ENCODE results near the gene OR10A5. TPM values are rescaled to one million over a fixed set of nuclear protein-coding genes. Genes with fewer than 3 reads are reported as not detected.
A peak's percentile ranks its signal among the peaks of the same experiment; 100 is the strongest.
"Not testable (repeated sequence)": the region's sequence is repeated elsewhere in the genome, so short reads cannot be mapped to it uniquely, and the experiment has no call there.

OR10A5 gene
- not detected in 2 replicates for total RNA-seq (2014; rRNA removed; shearing (Covaris generic))
- not detected in 2 replicates for polyA plus RNA-seq (2015; cell fraction: cytosol; rRNA removed)
- polyA plus RNA-seq (2015; cell fraction: nucleus; rRNA removed), result not detected in 2 replicates

- DNase-seq (ENCODE audit: low read depth, low spot score), result no peak
- in situ Hi-C loops (cut with HindIII; ENCODE audit: low pct_unique_long_range_greater_than_20kb, low sequenced_read_pairs), result no loop called here
Measured at GRCh38 chr11:6845383-6845782, at the start of gene OR10A5. TSS of gene OR10A5 (plus strand) at chr11:6845683. CDS start at chr11:6845683, 0 bp downstream.

- DNase-seq (ENCODE audit: low read depth, low spot score), result no peak
- in situ Hi-C loops (cut with HindIII; ENCODE audit: low pct_unique_long_range_greater_than_20kb, low sequenced_read_pairs), result no loop called here
Measured at GRCh38 chr11:6799402-6799801, 46.1 kb upstream of the OR10A5 start, which contains the start of gene OR6A2. TSS of gene OR6A2 (minus strand) at chr11:6799689. CDS start at chr11:6795708, 3,981 bp downstream.

DNA sequence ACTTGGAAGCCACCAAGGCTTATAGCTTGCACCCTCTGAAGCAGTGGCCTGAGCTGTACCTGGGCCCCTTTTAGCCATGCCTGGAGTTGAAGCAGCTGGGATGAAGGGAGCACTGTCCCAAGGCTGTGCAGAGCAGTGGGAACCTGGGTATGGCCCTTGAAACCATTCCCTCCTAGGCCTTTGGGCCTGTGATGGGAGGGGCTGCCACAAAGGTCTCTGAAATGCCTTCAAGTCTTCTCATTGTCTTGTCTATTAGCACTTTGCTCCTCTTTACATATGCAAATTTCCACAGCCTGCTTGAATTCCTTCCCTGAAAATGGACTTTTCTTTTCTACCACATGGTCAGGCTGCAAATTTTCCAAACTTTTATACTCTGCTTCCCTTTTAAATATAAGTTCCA lies 44.4 kb upstream of the OR10A5 start:
- in situ Hi-C loops (cut with HindIII; ENCODE audit: low pct_unique_long_range_greater_than_20kb, low sequenced_read_pairs); DNase-seq (ENCODE audit: low read depth, low spot score): not testable (repeated sequence)

DNA sequence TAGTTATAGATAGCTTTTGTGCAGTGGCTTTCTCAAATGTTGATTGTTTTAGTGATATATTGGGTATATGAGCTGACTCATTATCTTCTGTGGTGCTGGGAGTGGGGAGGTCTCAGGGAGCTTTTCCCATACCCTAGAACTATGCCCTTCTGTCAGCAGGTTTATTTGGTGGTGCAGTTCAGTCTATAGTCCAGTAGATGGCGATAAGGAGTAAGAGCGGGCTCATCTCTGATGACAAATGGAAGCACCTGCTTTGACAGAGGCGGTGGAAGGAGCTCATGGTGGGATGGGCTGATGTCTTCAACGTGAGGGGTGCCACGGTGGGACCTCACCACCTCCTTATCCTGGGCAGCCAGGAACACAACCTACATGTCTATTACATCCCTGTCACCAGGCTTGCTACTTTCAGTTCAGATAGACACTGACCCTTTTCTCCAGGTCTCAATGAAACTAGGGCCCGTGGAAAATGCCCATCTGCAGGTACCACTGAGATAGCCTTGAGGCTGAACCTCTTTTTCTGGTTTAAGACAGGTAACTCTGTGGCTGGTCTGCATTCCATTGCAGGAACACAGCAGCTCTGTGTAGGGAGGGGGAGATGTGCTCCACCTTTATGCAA lies 33.0 kb upstream of the OR10A5 start:
- peak; percentile 68 for DNase-seq (ENCODE audit: low read depth, low spot score)
- in situ Hi-C loops (cut with HindIII; ENCODE audit: low pct_unique_long_range_greater_than_20kb, low sequenced_read_pairs), result no loop called here

GRCh38 chr11:6813656-6814055 lies 31.8 kb upstream of the OR10A5 start:
- no peak for DNase-seq (ENCODE audit: low read depth, low spot score)
- in situ Hi-C loops (cut with HindIII; ENCODE audit: low pct_unique_long_range_greater_than_20kb, low sequenced_read_pairs), result no loop called here

DNA sequence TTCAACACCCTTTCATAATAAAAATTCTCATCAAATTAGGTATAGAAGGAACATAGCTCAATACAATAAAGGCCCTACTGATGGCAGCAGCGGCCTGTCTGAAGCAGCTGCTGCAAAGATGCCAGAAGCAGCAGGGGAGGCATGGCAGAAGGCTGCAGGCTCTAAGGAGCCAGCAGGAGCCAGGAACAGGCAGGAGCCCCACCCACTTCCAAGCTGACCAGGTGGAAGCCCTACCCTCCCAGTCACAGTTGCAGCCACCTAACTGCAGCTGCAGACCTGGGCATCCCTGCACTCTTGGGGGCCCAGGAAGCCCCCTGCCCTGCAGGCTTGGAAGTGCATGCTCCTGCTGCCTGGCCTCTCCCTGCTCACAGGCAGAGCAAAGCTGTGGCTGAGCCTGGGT lies 27.8 kb upstream of the OR10A5 start:
- DNase-seq (ENCODE audit: low read depth, low spot score), result peak; percentile 8
- in situ Hi-C loops (cut with HindIII; ENCODE audit: low pct_unique_long_range_greater_than_20kb, low sequenced_read_pairs), result no loop called here

DNA sequence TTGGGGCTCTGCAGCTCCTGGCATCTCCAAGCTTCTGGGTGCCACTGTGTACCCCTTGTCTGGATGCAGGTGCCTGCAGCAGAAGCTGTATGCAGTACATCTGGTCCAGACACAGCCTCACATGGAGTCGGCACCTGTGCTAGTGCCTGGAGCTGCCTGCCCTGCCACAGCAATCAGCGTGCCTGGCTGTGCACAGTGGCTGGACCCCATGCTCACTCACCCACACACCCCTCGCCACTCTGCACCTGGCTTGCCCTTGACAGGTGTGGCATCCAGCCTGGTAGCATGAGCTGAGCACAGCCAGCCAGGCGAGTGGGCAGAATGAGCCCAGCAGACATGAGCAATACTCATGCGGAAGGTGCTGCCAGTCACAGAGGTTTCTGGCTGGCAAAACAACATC lies 26.5 kb upstream of the OR10A5 start:
- in situ Hi-C loops (cut with HindIII; ENCODE audit: low pct_unique_long_range_greater_than_20kb, low sequenced_read_pairs), result no loop called here
- DNase-seq (ENCODE audit: low read depth, low spot score), result no peak

DNA sequence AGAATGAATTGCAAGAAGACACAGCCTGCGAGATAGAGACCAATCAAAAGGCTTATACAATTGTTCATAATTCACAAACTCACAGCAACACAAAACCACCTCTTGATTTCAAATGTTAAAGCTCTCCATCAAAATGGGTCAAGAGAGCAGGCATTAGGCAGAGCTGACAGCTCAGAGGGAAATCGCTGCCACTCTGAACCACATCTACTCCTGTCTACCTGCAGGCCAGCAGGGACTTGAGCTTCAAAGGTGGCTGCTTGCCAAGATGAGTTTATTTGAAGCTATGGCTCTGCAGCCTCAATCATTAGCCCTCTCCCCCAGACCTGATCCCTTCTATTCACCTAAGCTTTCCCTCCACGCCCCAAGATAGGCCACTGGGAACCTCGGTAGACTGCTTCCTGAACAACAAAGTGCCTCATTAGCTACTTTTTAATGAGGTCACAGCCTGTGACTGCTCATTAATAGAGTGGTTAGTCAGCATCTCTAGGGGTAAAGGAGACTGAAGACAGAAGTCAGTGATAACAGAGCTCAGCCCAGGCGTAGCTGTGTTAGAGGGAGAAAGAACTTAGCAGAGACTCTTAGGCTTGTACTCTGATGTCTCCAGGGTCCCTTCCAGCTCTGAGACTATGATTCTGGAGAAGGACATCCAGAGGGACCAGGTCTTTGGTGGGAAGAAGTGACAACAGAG lies 21.2 kb upstream of the OR10A5 start:
- no peak for DNase-seq (ENCODE audit: low read depth, low spot score)
- in situ Hi-C loops (cut with HindIII; ENCODE audit: low pct_unique_long_range_greater_than_20kb, low sequenced_read_pairs), result no loop called here

DNA sequence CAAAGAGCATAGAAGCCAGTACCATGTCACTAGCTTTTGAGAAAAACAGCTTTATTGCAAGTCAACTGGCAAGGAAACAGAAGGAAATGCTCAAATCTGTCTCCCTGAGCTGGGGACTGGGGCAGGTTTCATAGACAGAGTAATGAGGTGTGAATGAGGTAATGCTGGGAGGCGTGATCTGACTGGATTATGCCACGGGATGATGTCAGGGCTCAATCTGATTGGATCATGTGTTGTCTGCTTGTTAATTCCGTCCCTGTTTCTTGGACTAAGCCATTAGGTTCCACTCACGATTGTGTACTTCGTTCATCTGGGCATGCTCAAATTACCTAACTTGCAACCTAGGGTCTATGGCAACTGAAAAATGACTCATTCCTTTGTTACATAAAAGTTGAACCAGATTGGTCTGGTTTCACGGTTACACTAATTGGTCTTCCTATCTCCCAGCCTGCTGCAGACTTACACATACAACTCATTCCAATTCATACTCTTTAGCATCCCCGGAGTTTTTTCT lies 20.2 kb upstream of the OR10A5 start:
- in situ Hi-C loops (cut with HindIII; ENCODE audit: low pct_unique_long_range_greater_than_20kb, low sequenced_read_pairs), result no loop called here
- DNase-seq (ENCODE audit: low read depth, low spot score), result no peak

DNA sequence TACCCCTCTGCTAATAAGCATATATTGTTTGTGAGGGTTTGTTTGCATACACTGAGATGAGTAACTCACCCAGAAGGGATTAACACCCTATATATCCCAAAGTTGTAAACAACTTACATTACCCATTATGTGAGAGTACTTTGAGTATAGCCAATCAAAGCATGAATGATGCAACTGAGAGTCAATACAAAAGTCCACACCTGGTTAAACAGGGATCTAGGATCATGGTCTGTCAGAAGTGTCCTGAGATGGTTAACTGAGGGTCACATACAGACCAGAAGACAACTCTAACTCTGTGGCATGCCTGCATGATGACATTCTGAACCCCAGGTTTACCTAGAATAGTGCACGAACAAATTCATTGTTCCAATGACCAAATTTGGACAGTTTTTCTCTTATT lies 17.4 kb upstream of the OR10A5 start:
- in situ Hi-C loops (cut with HindIII; ENCODE audit: low pct_unique_long_range_greater_than_20kb, low sequenced_read_pairs), result no loop called here
- no peak for DNase-seq (ENCODE audit: low read depth, low spot score)

GRCh38 chr11:6833356-6833755 lies 12.1 kb upstream of the OR10A5 start:
- in situ Hi-C loops (cut with HindIII; ENCODE audit: low pct_unique_long_range_greater_than_20kb, low sequenced_read_pairs), result no loop called here
- no peak for DNase-seq (ENCODE audit: low read depth, low spot score)

- no peak for DNase-seq (ENCODE audit: low read depth, low spot score)
- in situ Hi-C loops (cut with HindIII; ENCODE audit: low pct_unique_long_range_greater_than_20kb, low sequenced_read_pairs), result no loop called here
Measured at GRCh38 chr11:6834021-6834420, 11.5 kb upstream of the OR10A5 start.

GRCh38 chr11:6841694-6842093 lies 3.8 kb upstream of the OR10A5 start:
- in situ Hi-C loops (cut with HindIII; ENCODE audit: low pct_unique_long_range_greater_than_20kb, low sequenced_read_pairs), result no loop called here
- DNase-seq (ENCODE audit: low read depth, low spot score), result no peak

DNA sequence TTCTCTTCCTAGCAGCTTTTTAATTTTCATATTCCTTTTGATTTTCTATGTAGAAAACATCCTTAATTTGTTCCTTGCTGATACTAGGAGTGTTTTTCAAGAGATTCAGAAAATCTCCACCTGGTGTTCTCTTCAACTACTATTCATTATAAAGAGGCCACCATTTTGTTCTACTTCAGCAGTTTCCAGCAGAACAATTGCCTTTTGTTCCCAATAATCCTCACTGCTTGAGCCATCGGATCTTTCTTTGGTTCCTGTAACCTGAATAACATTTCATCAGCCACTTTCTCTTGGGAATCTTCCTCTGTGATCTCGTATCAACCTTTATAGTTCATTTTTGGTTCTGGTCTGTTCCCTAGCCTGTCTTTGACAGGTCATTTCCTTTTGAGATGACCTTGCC lies 1.8 kb upstream of the OR10A5 start:
- no peak for DNase-seq (ENCODE audit: low read depth, low spot score)
- in situ Hi-C loops (cut with HindIII; ENCODE audit: low pct_unique_long_range_greater_than_20kb, low sequenced_read_pairs), result no loop called here

DNA sequence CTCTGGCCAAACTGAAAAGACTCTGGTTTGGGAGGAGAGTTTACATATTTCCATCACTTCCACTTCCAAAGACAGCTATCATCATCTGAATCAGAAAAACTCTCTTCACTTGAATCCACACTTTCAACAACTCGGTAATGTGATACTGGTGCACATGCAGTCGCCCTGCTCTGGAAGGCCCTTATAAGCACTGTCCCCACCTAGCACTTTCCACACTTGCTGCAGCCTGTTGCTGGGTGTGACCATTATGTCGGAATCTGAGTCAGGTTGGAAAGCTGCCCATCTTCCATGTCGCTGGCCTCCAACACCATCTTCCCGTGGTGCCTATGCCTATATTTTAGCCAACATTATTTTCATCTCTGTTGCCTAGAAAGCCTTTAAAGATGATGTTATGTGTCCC lies 1.1 kb upstream of the OR10A5 start:
- DNase-seq (ENCODE audit: low read depth, low spot score), result no peak
- in situ Hi-C loops (cut with HindIII; ENCODE audit: low pct_unique_long_range_greater_than_20kb, low sequenced_read_pairs), result no loop called here

DNA sequence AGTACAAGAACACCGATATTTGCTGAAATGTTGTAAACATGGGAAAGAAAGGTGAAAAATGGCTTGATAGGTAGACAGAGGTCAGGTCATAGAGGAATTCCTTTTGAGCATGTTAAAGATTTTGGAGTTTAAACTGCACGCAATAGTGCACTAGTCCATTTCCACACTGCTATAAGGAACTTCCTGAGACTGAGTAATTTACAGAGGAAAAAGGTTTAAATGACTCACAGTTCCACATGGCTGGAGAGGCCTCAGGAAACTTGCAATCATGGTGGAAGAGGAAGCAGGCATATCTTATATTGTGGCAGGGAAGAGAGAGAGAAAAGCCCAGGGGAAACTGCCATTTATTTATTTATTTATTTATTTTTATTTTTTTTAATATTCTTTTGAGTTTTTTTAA lies 5.0 kb downstream of the OR10A5 start:
- DNase-seq (ENCODE audit: low read depth, low spot score), result no peak
- in situ Hi-C loops (cut with HindIII; ENCODE audit: low pct_unique_long_range_greater_than_20kb, low sequenced_read_pairs), result no loop called here

DNA sequence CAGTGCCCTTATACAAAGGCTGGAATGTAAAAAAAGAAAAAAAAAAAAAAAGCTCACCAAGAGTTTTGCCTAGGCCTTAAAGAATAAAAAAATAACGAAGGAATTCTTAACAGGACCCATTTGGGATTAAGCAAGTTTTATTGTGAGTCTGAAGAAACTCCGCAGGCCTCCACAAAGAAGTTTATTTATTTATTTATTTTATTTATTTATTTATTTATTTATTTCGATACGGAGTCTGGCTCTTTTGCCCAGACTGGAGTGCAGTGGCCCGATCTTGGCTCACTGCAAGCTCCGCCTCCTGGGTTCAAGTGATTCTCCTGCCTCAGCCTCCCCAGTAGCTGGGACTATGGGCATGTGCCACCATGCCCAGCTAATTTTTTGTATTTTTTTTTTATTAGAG lies 9.3 kb downstream of the OR10A5 start:
- DNase-seq (ENCODE audit: low read depth, low spot score); in situ Hi-C loops (cut with HindIII; ENCODE audit: low pct_unique_long_range_greater_than_20kb, low sequenced_read_pairs): not testable (repeated sequence)

- DNase-seq (ENCODE audit: low read depth, low spot score), result no peak
- in situ Hi-C loops (cut with HindIII; ENCODE audit: low pct_unique_long_range_greater_than_20kb, low sequenced_read_pairs), result no loop called here
Measured at GRCh38 chr11:6855971-6856541, 10.6 kb downstream of the OR10A5 start.

- no peak for DNase-seq (ENCODE audit: low read depth, low spot score)
- in situ Hi-C loops (cut with HindIII; ENCODE audit: low pct_unique_long_range_greater_than_20kb, low sequenced_read_pairs), result no loop called here
Measured at GRCh38 chr11:6856871-6857270, 11.4 kb downstream of the OR10A5 start.
